HL-60 (cell line): ENCODE results near the gene SHC3.
A peak's percentile ranks its signal among the peaks of the same experiment; 100 is the strongest.

Experiments used
- DNase-seq, 2 experiments: peaks; one replicate each; pipeline ENCODE4 v3.0.0-alpha.2; 2010 to 2020; ENCODE audit warnings: low read depth in 1 of 2, low spot score in 1 of 2
- H3K27ac ChIP-seq: fragments of 250-450 bp; sonication (Bioruptor Pico); replicated peaks from 2 replicates; pipeline ENCODE4 v1.5.1; 2020; ENCODE audit warnings: mild to moderate bottlenecking, moderate library complexity
- H3K27me3 ChIP-seq: fragments of 250-450 bp; sonication (Bioruptor Pico); 2 replicates; pipeline ENCODE4 v1.5.1; 2021; ENCODE audit warnings: mild to moderate bottlenecking, moderate library complexity; ENCODE audit not compliant: insufficient read depth, poor library complexity, severe bottlenecking
- H3K4me3 ChIP-seq: replicated peaks from 2 replicates; pipeline ENCODE4 v1.5.1; 2011; ENCODE audit warnings: mild to moderate bottlenecking, control low read depth, low read length; ENCODE audit not compliant: insufficient read depth
- GABPA ChIP-seq: IDR thresholded peaks from 2 replicates; pipeline ENCODE4 v1.6.1; 2012; ENCODE audit warnings: low read depth
- POLR2AphosphoS5 ChIP-seq: IDR thresholded peaks from 2 replicates; pipeline ENCODE4 v1.6.1; 2012; ENCODE audit warnings: low read depth
- SPI1 ChIP-seq: IDR thresholded peaks from 2 replicates; pipeline ENCODE4 v1.6.1; 2012; ENCODE audit warnings: low read depth, mild to moderate bottlenecking, borderline replicate concordance
- TF ChIP-seq, protein P1 (sequence below): IDR thresholded peaks from 2 replicates; pipeline ENCODE4 v1.6.1; 2012; ENCODE audit warnings: low read depth; ENCODE audit not compliant: insufficient replicate concordance
- TF ChIP-seq, protein P2 (sequence below): IDR thresholded peaks from one replicate; pipeline ENCODE4 v1.5.1; 2011; ENCODE audit warnings: low read length, control low read depth, inconsistent platforms; ENCODE audit not compliant: insufficient read depth

Gene SHC3

DNA sequence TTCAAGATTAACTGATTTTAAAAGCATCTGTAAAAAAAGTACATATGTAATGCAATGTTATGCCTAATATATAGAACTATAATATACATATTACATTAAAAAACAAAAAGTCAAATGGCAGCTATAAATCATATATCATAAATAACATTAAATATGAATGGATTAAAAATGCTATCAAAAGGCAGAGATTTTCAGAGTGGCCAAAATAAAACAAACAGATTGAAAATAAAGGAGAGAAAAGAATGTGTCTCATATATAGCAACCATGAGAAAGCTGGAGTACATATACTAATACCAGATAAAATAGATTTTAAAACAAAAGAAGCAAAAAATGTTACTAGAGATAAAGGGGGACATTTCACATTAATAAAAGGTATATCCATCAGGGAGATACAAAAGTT is 148.8 kb downstream of the SHC3 start:
- Histone ChIP-seq H3K27me3 (no peaks in the 10 kb centered on the region), H3K4me3 (no peak overlapping the region), H3K27ac (no peak overlapping the region)
- TF ChIP-seq POLR2AphosphoS5 (no peak), GABPA (no peak), SPI1 (no peak)
- TF ChIP-seq, protein P1, sequence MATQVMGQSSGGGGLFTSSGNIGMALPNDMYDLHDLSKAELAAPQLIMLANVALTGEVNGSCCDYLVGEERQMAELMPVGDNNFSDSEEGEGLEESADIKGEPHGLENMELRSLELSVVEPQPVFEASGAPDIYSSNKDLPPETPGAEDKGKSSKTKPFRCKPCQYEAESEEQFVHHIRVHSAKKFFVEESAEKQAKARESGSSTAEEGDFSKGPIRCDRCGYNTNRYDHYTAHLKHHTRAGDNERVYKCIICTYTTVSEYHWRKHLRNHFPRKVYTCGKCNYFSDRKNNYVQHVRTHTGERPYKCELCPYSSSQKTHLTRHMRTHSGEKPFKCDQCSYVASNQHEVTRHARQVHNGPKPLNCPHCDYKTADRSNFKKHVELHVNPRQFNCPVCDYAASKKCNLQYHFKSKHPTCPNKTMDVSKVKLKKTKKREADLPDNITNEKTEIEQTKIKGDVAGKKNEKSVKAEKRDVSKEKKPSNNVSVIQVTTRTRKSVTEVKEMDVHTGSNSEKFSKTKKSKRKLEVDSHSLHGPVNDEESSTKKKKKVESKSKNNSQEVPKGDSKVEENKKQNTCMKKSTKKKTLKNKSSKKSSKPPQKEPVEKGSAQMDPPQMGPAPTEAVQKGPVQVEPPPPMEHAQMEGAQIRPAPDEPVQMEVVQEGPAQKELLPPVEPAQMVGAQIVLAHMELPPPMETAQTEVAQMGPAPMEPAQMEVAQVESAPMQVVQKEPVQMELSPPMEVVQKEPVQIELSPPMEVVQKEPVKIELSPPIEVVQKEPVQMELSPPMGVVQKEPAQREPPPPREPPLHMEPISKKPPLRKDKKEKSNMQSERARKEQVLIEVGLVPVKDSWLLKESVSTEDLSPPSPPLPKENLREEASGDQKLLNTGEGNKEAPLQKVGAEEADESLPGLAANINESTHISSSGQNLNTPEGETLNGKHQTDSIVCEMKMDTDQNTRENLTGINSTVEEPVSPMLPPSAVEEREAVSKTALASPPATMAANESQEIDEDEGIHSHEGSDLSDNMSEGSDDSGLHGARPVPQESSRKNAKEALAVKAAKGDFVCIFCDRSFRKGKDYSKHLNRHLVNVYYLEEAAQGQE = no peak
- TF ChIP-seq, protein P2, sequence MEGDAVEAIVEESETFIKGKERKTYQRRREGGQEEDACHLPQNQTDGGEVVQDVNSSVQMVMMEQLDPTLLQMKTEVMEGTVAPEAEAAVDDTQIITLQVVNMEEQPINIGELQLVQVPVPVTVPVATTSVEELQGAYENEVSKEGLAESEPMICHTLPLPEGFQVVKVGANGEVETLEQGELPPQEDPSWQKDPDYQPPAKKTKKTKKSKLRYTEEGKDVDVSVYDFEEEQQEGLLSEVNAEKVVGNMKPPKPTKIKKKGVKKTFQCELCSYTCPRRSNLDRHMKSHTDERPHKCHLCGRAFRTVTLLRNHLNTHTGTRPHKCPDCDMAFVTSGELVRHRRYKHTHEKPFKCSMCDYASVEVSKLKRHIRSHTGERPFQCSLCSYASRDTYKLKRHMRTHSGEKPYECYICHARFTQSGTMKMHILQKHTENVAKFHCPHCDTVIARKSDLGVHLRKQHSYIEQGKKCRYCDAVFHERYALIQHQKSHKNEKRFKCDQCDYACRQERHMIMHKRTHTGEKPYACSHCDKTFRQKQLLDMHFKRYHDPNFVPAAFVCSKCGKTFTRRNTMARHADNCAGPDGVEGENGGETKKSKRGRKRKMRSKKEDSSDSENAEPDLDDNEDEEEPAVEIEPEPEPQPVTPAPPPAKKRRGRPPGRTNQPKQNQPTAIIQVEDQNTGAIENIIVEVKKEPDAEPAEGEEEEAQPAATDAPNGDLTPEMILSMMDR = no peak
- DNase-seq = no peak

GRCh38 chr9:89026876-89027275 is 151.7 kb downstream of the SHC3 start:
- Histone ChIP-seq H3K4me3 (no peak overlapping the region), H3K27me3 (no peaks in the 10 kb centered on the region), H3K27ac (no peak overlapping the region)
- peak in 1 of 2 experiments; percentile 13 for DNase-seq
- TF ChIP-seq, protein P1 = no peak
- TF ChIP-seq, protein P2 = no peak
- TF ChIP-seq POLR2AphosphoS5 (no peak), SPI1 (no peak), GABPA (no peak)

DNA sequence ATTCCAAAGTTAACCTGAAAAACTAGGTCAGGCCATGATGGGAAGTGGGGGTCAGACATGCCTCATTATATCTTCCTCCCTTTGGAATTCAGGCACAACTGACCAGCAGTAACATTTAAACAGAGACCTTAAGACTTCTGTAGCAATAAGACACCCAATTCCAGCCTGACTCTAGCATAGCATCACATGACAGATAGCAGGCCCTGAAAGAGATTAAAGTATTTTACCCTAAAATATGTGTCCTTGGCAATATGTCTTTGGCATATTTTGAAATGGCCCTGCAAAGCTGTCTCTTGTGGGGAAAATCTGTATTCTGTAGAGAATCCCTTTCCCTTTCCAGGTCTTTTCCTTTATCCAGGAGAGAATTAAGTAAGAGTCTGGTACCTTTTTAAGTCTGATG is 153.1 kb downstream of the SHC3 start:
- no peak overlapping the region for H3K4me3 ChIP-seq
- no peak for TF ChIP-seq GABPA
- TF ChIP-seq, protein P2 = no peak
- TF ChIP-seq, protein P1 = no peak
- no peak for TF ChIP-seq POLR2AphosphoS5
- TF ChIP-seq SPI1 = no peak
- DNase-seq = no peak
- H3K27ac ChIP-seq = no peak overlapping the region
- no peaks in the 10 kb centered on the region for H3K27me3 ChIP-seq
